GM19468 (cell line): Measurements from ENCODE around the gene SCAF4.
"Not testable (repeated sequence)": the region's sequence is repeated elsewhere in the genome, so short reads cannot be mapped to it uniquely, and the experiment has no call there.

ENCODE experiments used
- ATAC-seq: cut with Tn5 transposase; IDR thresholded peaks from one replicate; pipeline ENCODE4 v1.9.1; 2021; ENCODE audit warnings: mild to moderate bottlenecking, moderate library complexity, moderate number of reproducible peaks; ENCODE audit not compliant: unreplicated experiment; ENCODE audit errors: extremely low read depth

The SCAF4 gene

GRCh38 chr21:31744182-31744800, 12.4 kb upstream of the SCAF4 start:
- no peak for ATAC-seq

- ATAC-seq: no peak
These were observed 11.8 kb upstream of the SCAF4 start for GRCh38 chr21:31743712-31744111.

- no peak for ATAC-seq
These were observed 9.2 kb upstream of the SCAF4 start for GRCh38 chr21:31741116-31741515.

GRCh38 chr21:31737586-31738397, 5.9 kb upstream of the SCAF4 start:
- not testable (repeated sequence) for ATAC-seq

- ATAC-seq: no peak
These were observed 3.6 kb upstream of the SCAF4 start for GRCh38 chr21:31735511-31735992.

- no peak for ATAC-seq
These were observed 1.7 kb upstream of the SCAF4 start for GRCh38 chr21:31733551-31734149.

- no peak for ATAC-seq
These were observed 956 bp upstream of the SCAF4 start for GRCh38 chr21:31732597-31733550.

GRCh38 chr21:31731056-31731856, 662 bp downstream of the SCAF4 start:
- ATAC-seq: peak; percentile 1

GRCh38 chr21:31730712-31731055, 1.2 kb downstream of the SCAF4 start:
- no peak for ATAC-seq

- no peak for ATAC-seq
These were observed 2.1 kb downstream of the SCAF4 start for GRCh38 chr21:31729622-31730343.

- ATAC-seq: no peak
These were observed 3.0 kb downstream of the SCAF4 start for GRCh38 chr21:31728952-31729351.

- no peak for ATAC-seq
These were observed 3.7 kb downstream of the SCAF4 start for GRCh38 chr21:31728191-31728590.

GRCh38 chr21:31727181-31727580, 4.7 kb downstream of the SCAF4 start:
- no peak for ATAC-seq

- ATAC-seq: no peak
These were observed 5.5 kb downstream of the SCAF4 start for GRCh38 chr21:31726407-31726806.

- no peak for ATAC-seq
These were observed 6.6 kb downstream of the SCAF4 start for GRCh38 chr21:31725202-31725839.

- ATAC-seq: no peak
These were observed 7.4 kb downstream of the SCAF4 start for GRCh38 chr21:31724552-31724951.

GRCh38 chr21:31721381-31721780, 10.5 kb downstream of the SCAF4 start:
- no peak for ATAC-seq

- ATAC-seq: no peak
These were observed 11.2 kb downstream of the SCAF4 start for GRCh38 chr21:31720739-31721138.
